DND-41 (cell line): ENCODE results near the gene FRMPD1.

Experiments used
- ATAC-seq: fragments of 200-7000 bp; cut with Tn5 transposase; 3 replicates; pipeline ENCODE4 v1.9.1; 2021; ENCODE audit warnings: low read depth; ENCODE audit not compliant: insufficient read depth
- DNase-seq: peaks from one replicate; pipeline ENCODE4 v3.0.0-alpha.2; 2020
- H2AFZ ChIP-seq: 2 replicates; pipeline ENCODE4 v1.6.0; 2012; ENCODE audit warnings: low read depth, low read length
- H3K27ac ChIP-seq: 2 replicates; pipeline ENCODE4 v1.5.1; 2012; ENCODE audit warnings: low read length, inconsistent platforms
- H3K27me3 ChIP-seq: fragments of 200-600 bp; sonication (generic); 2 replicates; pipeline ENCODE4 v1.6.0; 2012; ENCODE audit warnings: low read length, mild to moderate bottlenecking, inconsistent platforms; ENCODE audit not compliant: insufficient read depth, poor library complexity
- H3K36me3 ChIP-seq: 2 replicates; pipeline ENCODE4 v1.5.1; 2012; ENCODE audit warnings: low read length, inconsistent platforms; ENCODE audit not compliant: insufficient read depth
- H3K4me1 ChIP-seq: 2 replicates; pipeline ENCODE4 v1.5.1; 2012; ENCODE audit warnings: mild to moderate bottlenecking, low read length; ENCODE audit not compliant: insufficient read depth
- H3K4me2 ChIP-seq: 2 replicates; pipeline ENCODE4 v1.6.0; 2012; ENCODE audit warnings: mild to moderate bottlenecking, moderate library complexity, low read length, inconsistent platforms; ENCODE audit not compliant: insufficient read depth
- H3K4me3 ChIP-seq, 2 experiments: fragments of 200-600 bp in 1 of 2; shearing (Covaris generic) in 1 of 2; 2 replicates each; pipeline ENCODE4 v1.5.1; 2012 to 2016; ENCODE audit warnings: inconsistent platforms in 2 of 2, low read length in 2 of 2, mild to moderate bottlenecking in 2 of 2, low read depth in 1 of 2, moderate library complexity in 1 of 2
- H3K79me2 ChIP-seq: 2 replicates; pipeline ENCODE4 v1.6.0; 2012; ENCODE audit warnings: low read length, inconsistent platforms; ENCODE audit not compliant: insufficient read depth
- H3K9ac ChIP-seq: 2 replicates; pipeline ENCODE4 v1.6.0; 2012; ENCODE audit warnings: low read depth, mild to moderate bottlenecking, inconsistent platforms, low read length, moderate library complexity
- H3K9me3 ChIP-seq: 2 replicates; pipeline ENCODE4 v1.5.1; 2012; ENCODE audit warnings: low read length, moderate library complexity, mild to moderate bottlenecking, inconsistent platforms; ENCODE audit not compliant: insufficient read depth, severe bottlenecking
- H4K20me1 ChIP-seq: 2 replicates; pipeline ENCODE4 v1.6.0; 2012; ENCODE audit warnings: low read length; ENCODE audit not compliant: insufficient read depth
- CTCF ChIP-seq: IDR thresholded peaks from 2 replicates; pipeline ENCODE4 v1.5.1; 2012; ENCODE audit warnings: borderline replicate concordance, low read length, moderate library complexity, mild to moderate bottlenecking; ENCODE audit not compliant: poor library complexity, severe bottlenecking; ENCODE audit errors: extremely low read depth
- EZH2 ChIP-seq: IDR thresholded peaks from 3 replicates; pipeline ENCODE4 v1.6.1; 2012; ENCODE audit warnings: borderline replicate concordance, low read depth, mild to moderate bottlenecking, moderate library complexity, low read length, inconsistent platforms; ENCODE audit not compliant: severe bottlenecking

The FRMPD1 gene

GRCh38 chr9:37727013-37727412, 76.3 kb downstream of the FRMPD1 start:
- TF ChIP-seq CTCF (no peak), EZH2 (no peak)
- Histone ChIP-seq H3K9me3 (no peaks in the 10 kb centered on the region), H3K79me2 (no peaks in the 10 kb centered on the region), H3K27me3 (peaks cover 5% of the 10 kb centered on the region), H2AFZ (no peak overlapping the region), H4K20me1 (no peaks in the 10 kb centered on the region), H3K4me1 (no peaks in the 10 kb centered on the region), H3K4me3 (no peak overlapping the region), H3K27ac (no peak overlapping the region), H3K9ac (no peak overlapping the region), H3K4me2 (no peak overlapping the region), H3K36me3 (no peaks in the 10 kb centered on the region)
- DNase-seq (no peak), ATAC-seq (no peak)

GRCh38 chr9:37729499-37729898, 78.7 kb downstream of the FRMPD1 start:
- Histone ChIP-seq H3K4me3 (no peak overlapping the region), H3K27ac (no peak overlapping the region)
- no peak for ATAC-seq

GRCh38 chr9:37730256-37730655, 79.5 kb downstream of the FRMPD1 start:
- Histone ChIP-seq H3K4me1 (no peaks in the 10 kb centered on the region), H3K4me2 (no peak overlapping the region), H2AFZ (no peak overlapping the region), H3K9me3 (no peaks in the 10 kb centered on the region), H3K27ac (no peak overlapping the region), H4K20me1 (no peaks in the 10 kb centered on the region), H3K36me3 (no peaks in the 10 kb centered on the region), H3K4me3 (no peak overlapping the region), H3K27me3 (peaks cover 7% of the 10 kb centered on the region), H3K79me2 (no peaks in the 10 kb centered on the region), H3K9ac (no peak overlapping the region)
- ATAC-seq (no peak), DNase-seq (no peak)
- TF ChIP-seq EZH2 = no peak
- no peak for TF ChIP-seq CTCF

More at GRCh38 chr9:37729499-37729898, 78.7 kb downstream of the FRMPD1 start:
- Histone ChIP-seq H4K20me1 (no peaks in the 10 kb centered on the region), H3K9me3 (no peaks in the 10 kb centered on the region), H3K27me3 (peaks cover 7% of the 10 kb centered on the region), H3K79me2 (no peaks in the 10 kb centered on the region), H3K4me2 (no peak overlapping the region), H3K36me3 (no peaks in the 10 kb centered on the region), H3K9ac (no peak overlapping the region), H2AFZ (no peak overlapping the region), H3K4me1 (no peaks in the 10 kb centered on the region)
- DNase-seq = no peak
- TF ChIP-seq CTCF = no peak
- TF ChIP-seq EZH2 = no peak

GRCh38 chr9:37730839-37731238, 80.1 kb downstream of the FRMPD1 start:
- Histone ChIP-seq H3K27ac (no peak overlapping the region), H3K4me1 (no peaks in the 10 kb centered on the region), H3K9me3 (no peaks in the 10 kb centered on the region), H4K20me1 (no peaks in the 10 kb centered on the region), H3K4me3 (no peak overlapping the region), H3K4me2 (no peak overlapping the region), H3K36me3 (no peaks in the 10 kb centered on the region), H3K27me3 (peaks cover 7% of the 10 kb centered on the region), H3K79me2 (no peaks in the 10 kb centered on the region), H2AFZ (no peak overlapping the region), H3K9ac (no peak overlapping the region)
- no peak for DNase-seq
- TF ChIP-seq EZH2 (no peak), CTCF (no peak)
- no peak for ATAC-seq
